Measurements from ENCODE around the gene DCXR. TPM values are rescaled to one million over a fixed set of nuclear protein-coding genes. Genes with fewer than 3 reads are reported as not detected.
A peak's percentile ranks its signal among the peaks of the same experiment; 100 is the strongest.

The DCXR gene
- total and polyA plus RNA-seq, 7 donors = 44.3 to 163 (median 94.8) TPM

DNA sequence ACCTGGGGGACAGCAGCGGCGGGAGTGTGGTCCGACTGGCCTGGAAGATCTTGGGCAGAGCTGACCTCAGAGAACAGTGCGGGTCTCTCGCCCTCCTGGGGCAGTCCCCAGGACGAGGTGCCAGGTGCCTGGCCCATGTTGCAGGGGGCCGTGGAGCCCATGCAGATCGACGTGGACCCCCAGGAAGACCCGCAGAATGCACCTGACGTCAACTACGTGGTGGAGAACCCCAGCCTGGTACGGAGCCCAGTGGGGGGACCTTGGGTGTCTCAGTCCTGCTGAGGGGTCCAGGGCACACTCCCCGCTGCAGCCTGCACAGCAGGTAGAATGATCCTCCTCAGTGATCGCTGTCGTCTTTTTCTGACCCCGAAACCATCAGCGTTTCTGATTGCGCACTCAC lies 15.6 kb upstream of the DCXR start:
- Histone ChIP-seq H3K4me3 (peak overlapping the region in 2 of 4 donors; percentile 83 to 89), H3K4me1 (peaks cover 0 to 38% (median 35%) of the 10 kb centered on the region in 4 donors), H3K27me3 (no peaks in the 10 kb centered on the region), H3K27ac (no peak overlapping the region), H3K9me3 (no peaks in the 10 kb centered on the region), H3K36me3 (peaks cover 26 to 72% (median 35%) of the 10 kb centered on the region in 4 donors)
- 91 to 92% methylated on average over 19 of the region's 19 CpGs for WGBS, 2 donors
- DNase-seq = no peak
- intact Hi-C loops (cut with DNase I) = no loop called here
- TF ChIP-seq POLR2A (IDR thresholded peaks at IDR 0.05) (no peak), EP300 (IDR thresholded peaks at IDR 0.05) (no peak), POLR2AphosphoS5 (IDR thresholded peaks at IDR 0.05) (no peak)
- TF ChIP-seq, protein P1, sequence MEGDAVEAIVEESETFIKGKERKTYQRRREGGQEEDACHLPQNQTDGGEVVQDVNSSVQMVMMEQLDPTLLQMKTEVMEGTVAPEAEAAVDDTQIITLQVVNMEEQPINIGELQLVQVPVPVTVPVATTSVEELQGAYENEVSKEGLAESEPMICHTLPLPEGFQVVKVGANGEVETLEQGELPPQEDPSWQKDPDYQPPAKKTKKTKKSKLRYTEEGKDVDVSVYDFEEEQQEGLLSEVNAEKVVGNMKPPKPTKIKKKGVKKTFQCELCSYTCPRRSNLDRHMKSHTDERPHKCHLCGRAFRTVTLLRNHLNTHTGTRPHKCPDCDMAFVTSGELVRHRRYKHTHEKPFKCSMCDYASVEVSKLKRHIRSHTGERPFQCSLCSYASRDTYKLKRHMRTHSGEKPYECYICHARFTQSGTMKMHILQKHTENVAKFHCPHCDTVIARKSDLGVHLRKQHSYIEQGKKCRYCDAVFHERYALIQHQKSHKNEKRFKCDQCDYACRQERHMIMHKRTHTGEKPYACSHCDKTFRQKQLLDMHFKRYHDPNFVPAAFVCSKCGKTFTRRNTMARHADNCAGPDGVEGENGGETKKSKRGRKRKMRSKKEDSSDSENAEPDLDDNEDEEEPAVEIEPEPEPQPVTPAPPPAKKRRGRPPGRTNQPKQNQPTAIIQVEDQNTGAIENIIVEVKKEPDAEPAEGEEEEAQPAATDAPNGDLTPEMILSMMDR (IDR thresholded peaks at IDR 0.05) = no peak

DNA sequence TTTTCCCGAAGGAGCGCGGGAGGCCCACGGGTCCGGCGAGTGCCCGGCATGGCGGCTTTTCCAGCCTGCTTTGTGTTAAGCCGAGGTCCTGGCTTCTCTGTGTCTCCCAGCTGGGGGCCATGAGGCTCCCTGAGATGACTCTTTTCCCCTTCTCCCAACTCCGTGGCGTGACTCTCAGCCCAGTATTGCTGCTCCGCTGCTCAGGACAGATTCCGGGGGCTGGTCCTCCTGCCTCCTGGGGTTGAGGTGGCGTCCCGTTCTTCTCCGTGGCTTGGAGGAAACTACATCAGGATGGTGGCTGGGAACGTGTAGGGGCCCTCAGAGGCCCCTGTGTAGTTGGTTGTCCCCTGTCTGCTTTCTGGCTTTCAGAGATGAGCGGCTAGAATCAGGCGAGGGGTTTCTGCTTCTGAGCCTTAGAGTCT lies 15.2 kb upstream of the DCXR start:
- H3K4me1 ChIP-seq = peaks cover 0 to 38% (median 35%) of the 10 kb centered on the region in 4 donors
- peaks cover 25 to 72% (median 34%) of the 10 kb centered on the region in 4 donors for H3K36me3 ChIP-seq
- intact Hi-C loops (cut with DNase I) = no loop called here
- peak overlapping the region in 3 of 4 donors; percentile 66 to 84 (median 77) for H3K27ac ChIP-seq
- WGBS, 2 donors = 14 to 29% methylated on average over 19 of the region's 19 CpGs
- H3K27me3 ChIP-seq = no peaks in the 10 kb centered on the region
- DNase-seq = no peak
- peak overlapping the region; percentile 61 to 90 (median 86) for H3K4me3 ChIP-seq
- no peak for TF ChIP-seq POLR2AphosphoS5 (IDR thresholded peaks at IDR 0.05)
- TF ChIP-seq EP300 (IDR thresholded peaks at IDR 0.05) = no peak
- TF ChIP-seq POLR2A (IDR thresholded peaks at IDR 0.05) = no peak
- TF ChIP-seq, protein P1 (IDR thresholded peaks at IDR 0.05) = no peak
- no peaks in the 10 kb centered on the region for H3K9me3 ChIP-seq

DNA sequence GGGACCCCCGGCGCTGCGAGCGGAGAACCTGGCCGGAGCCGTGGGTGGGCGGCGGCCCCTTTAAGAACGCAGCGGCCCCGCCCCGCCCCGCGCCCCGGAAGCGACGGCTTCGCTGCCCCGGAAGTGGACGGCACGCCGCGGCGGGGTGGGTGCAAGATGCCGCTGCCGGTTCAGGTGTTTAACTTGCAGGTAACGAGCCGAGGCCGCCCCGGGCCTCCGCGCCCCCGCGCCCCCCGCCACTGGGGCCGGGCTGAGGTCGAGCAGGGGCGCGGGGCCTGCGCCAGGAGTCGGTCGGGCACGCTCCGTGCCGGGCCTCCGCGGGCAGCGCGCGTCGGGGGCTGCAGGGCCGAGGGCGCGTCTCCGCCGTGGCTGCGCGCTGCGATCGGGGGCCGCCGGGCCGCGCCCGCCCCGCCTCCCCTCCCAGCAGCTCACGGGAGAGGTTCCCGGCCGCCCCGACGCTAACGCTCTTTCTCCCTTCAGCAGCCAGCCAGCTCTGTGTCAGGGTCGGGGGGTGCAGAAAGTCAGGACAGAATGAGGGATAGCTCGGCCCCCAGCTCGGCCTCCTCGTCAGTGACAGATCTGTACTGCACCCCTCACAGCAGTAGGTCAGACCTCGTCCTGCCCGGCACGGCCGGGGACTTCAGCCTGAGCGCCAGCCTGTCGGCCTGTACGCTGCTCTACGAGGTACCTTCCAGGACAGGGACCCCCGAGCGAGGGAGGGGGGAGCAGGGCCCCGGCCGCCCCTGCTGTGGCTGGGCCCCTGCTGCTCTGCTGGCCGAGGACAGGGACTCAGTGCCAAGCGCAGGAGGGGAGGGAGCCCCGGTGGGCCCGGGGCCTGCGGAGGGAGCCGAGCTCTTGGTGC lies 14.5 kb upstream of the DCXR start, which contains the start of the genes GPS1 and RFNG:
Gene GPS1 (plus strand): TSS at position 123 of the 862 bp plus-strand sequence. CDS start 34 bp downstream, at position 157.
Gene RFNG (minus strand): TSS at position 36 of the 862 bp plus-strand sequence. CDS start 45 bp downstream, outside the sequence.
- Histone ChIP-seq H3K27ac (peak within 1 kb of the TSS; percentile 55 to 84 (median 72)), H3K4me3 (peak within 1 kb of the TSS; percentile 61 to 90 (median 86)), H3K36me3 (peaks cover 24 to 72% (median 29%) of the 10 kb centered on the region in 4 donors), H3K9me3 (no peaks in the 10 kb centered on the region), H3K4me1 (peaks cover 0 to 38% (median 35%) of the 10 kb centered on the region in 4 donors), H3K27me3 (no peaks in the 10 kb centered on the region)
- DNase-seq = peak; percentile 84
- intact Hi-C loops (cut with DNase I) = no loop called here
- TF ChIP-seq POLR2A (IDR thresholded peaks at IDR 0.05) (no peak), POLR2AphosphoS5 (IDR thresholded peaks at IDR 0.05) (peak; percentile 22 to 83 (median 62))
- 1% methylated on average over 94 of the region's 94 CpGs for WGBS, 2 donors

DNA sequence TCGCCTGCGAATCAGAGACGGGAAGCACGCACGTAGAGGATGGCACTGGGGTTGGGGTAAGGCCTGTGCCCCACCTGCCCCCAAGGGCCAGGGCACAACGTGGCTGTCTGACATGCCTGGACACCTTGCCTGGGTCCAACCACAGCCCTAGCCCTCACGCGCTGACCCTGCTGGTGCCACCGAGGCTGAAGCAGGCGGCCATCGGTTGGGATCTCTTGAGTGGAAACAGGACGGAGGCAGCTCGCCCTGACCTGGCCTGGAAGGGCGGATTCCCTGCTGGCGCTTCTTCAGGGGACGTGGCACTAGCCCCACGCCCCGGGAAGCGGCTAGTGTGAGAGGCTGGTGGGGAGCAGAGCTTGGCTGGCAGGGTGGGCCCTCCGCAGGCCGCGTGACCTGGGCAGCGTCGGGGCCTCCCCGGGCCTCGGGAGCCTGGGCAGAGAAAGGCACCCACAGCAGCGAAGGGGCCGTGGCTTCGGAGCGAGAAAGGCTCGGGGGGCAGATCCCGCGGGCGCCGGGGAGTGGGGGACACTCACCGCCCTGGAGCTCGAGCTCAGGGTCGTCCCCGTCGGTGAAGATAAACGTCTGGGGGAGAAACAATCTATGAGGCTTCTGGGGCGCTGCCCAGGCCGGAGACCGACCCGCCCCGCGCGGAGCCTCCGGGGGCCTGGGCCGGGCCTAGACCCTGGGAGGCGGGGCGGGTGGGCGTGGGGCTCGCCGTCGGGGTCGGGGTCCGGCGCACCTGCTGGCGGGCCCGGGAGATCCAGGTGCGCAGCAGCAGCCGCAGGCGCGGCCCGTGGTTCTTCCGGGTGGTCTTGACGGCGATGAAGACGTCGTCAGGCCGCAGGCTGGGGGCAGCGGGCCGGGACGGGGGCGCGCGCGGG lies 13.5 kb upstream of the DCXR start:
- H3K27ac ChIP-seq = peak overlapping the region; percentile 46 to 84 (median 72)
- peaks cover 16 to 65% (median 21%) of the 10 kb centered on the region in 4 donors for H3K36me3 ChIP-seq
- WGBS, 2 donors = 17 to 19% methylated on average over 79 of the region's 79 CpGs

More for the DNA sequence above, 13.5 kb upstream of the DCXR start:
- Histone ChIP-seq H3K4me1 (peaks cover 0 to 38% (median 35%) of the 10 kb centered on the region in 4 donors), H3K27me3 (no peaks in the 10 kb centered on the region), H3K4me3 (peak overlapping the region; percentile 54 to 90 (median 86)), H3K9me3 (no peaks in the 10 kb centered on the region)
- TF ChIP-seq EP300 (IDR thresholded peaks at IDR 0.05) (no peak), POLR2A (IDR thresholded peaks at IDR 0.05) (no peak), POLR2AphosphoS5 (IDR thresholded peaks at IDR 0.05) (no peak)
- TF ChIP-seq, protein P1 (IDR thresholded peaks at IDR 0.05) = no peak
- intact Hi-C loops (cut with DNase I) = no loop called here
- no peak for DNase-seq

Measured in sigmoid colon (tissue), 7 donors.